Fibroblast of skin of left biceps (primary cell): ENCODE measurements around the gene CASQ1.

Experiments
- DNase-seq, 2 experiments: peaks; one replicate each; pipeline ENCODE4 v3.0.0-alpha.2; 2013; ENCODE audit warnings: low read depth in 2 of 2

The CASQ1 gene

DNA sequence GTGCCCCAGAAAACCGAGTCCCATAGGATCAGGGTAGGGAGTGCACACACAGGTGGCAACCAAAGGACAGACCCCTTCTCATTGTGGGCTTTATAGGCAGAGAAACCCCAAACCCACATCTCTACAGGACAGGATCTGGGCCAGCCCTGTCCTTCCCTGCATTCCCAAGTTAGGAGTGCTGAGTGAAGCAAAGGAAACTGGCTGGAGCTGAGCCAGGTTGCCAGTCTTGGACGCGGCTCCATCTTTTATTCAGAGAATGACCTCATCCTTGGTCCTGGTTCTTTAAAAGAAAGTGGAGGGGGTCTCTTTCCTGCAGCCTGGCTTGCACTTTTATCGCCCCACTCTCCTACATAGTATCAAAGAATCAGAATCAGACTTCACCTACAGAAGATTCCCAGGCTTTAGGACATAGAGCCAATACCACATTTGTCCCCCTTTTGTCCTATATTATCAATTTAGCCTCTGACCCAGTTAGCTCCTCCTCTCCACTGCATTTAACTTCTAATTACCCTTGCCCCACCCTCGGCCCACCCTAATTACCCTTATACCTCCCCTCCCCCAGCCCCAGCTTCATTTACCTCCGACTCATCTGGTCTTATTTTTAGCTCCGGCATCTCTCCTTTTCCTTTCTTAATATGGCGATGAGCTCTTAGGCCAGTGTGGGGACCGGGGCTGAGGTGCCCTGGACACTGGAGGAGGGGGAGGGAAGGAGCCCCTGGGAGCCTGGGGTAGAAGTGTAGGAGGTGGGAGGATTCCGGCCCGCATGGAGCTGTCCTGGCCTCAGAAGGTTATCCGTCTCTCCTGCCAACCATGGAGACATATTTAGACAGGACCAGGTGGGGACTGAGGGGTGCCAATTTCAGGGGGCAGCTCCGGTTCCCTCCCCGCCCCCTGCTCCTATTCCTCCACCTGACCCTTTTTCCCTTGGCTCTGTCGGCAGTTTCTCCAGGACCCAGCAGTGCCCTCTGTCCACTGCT is at the start of gene CASQ1:
Gene CASQ1 (plus strand): TSS at position 927 of the 977 bp plus-strand sequence. CDS start 177 bp downstream, outside the sequence.
- no peak for DNase-seq

GRCh38 chr1:160143695-160144094 is 46.7 kb upstream of the CASQ1 start:
- DNase-seq = no peak

DNA sequence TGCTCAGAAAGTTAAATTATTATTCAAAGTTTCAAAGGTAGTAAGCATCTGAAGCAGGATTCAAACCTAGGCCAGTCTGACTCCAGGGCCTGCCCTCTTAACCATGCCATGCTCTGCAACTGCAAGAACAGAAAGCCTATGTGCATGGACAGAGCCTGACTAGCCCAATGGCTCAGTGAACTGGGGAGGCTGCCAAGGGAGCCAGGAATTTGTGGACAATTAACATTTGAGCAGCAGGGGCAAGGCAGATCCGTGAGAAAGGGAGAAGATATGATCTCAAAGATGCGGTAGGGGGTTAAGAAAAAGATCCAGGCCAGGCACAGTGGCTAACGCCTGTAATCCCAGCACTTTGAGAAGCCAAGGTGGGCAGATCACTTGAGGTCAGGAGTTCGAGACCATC is 45.5 kb upstream of the CASQ1 start:
- DNase-seq = no peak

GRCh38 chr1:160146107-160146506 is 44.3 kb upstream of the CASQ1 start:
- DNase-seq = no peak

DNA sequence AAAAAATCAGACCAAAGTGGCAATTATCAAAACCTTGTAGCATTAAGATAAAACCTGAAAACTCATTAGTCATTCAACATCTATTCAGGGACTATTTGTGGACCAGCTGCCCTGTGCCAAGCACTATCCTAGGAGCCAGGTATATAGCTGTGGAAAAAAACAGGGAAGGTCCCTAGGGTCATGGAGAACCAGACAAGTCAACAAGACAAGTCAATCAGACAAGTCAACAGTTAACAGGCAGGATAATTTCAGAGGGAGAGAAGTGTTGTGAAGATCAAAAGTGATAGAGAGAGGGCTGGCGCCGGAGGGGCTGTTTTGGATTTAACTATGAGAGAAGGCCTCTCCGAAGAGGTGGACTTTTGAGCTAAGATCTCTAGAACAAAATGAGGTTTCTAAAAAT is 42.3 kb upstream of the CASQ1 start:
- no peak for DNase-seq

DNA sequence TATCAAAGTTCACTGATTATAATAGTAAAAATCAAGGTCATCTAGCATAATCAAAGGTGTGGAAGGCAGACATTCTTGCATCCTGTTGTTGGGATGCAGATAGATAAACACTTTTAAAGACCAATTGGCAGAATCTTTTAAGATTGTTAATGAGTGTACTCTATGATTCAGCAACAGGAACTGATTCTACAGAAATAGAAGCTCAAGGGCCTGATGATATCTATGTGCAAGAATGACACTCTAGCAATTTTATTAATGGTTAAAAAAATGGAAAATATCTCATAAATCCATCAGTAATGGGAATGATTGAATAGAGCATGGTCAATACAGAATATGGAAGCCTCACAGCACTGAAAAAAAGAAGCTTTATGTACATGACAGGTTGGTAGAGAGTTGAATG is 41.1 kb upstream of the CASQ1 start:
- DNase-seq = no peak

GRCh38 chr1:160149716-160150115 is 40.7 kb upstream of the CASQ1 start:
- peak; percentile 47 to 57 for DNase-seq

GRCh38 chr1:160151303-160151702 is 39.1 kb upstream of the CASQ1 start, which contains the start of gene ATP1A4:
ATP1A4 (plus strand) TSS chr1:160151603; CDS start chr1:160152041, 438 bp downstream.
- no peak for DNase-seq

- no peak for DNase-seq
Measured at GRCh38 chr1:160154790-160155189, 35.6 kb upstream of the CASQ1 start.

GRCh38 chr1:160156361-160156760 is 34.0 kb upstream of the CASQ1 start:
- DNase-seq = no peak

GRCh38 chr1:160157174-160157573 is 33.2 kb upstream of the CASQ1 start:
- DNase-seq = no peak

DNA sequence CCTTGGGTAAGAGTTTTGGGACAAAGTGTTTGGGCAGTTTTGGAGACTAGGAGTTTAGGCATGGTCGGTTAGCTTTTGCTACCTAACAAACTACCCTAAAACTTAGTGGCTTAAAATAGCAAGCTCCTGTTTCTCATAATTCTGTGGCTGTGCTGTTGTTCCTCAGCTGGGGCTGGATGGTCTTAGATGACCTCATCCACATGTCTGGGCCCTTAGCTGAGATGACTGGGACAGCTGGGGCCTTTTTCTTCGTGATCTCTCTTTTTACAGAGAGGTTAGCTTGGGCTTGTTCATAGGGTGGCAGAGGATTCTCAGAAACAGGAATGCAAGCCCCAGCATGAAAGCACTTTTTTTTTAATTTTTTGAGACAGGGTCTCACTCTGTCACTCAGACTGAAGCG is 32.3 kb upstream of the CASQ1 start:
- no peak for DNase-seq

- DNase-seq = no peak
Measured at GRCh38 chr1:160158534-160158933, 31.8 kb upstream of the CASQ1 start.

GRCh38 chr1:160159846-160160245 is 30.5 kb upstream of the CASQ1 start:
- DNase-seq = no peak

DNA sequence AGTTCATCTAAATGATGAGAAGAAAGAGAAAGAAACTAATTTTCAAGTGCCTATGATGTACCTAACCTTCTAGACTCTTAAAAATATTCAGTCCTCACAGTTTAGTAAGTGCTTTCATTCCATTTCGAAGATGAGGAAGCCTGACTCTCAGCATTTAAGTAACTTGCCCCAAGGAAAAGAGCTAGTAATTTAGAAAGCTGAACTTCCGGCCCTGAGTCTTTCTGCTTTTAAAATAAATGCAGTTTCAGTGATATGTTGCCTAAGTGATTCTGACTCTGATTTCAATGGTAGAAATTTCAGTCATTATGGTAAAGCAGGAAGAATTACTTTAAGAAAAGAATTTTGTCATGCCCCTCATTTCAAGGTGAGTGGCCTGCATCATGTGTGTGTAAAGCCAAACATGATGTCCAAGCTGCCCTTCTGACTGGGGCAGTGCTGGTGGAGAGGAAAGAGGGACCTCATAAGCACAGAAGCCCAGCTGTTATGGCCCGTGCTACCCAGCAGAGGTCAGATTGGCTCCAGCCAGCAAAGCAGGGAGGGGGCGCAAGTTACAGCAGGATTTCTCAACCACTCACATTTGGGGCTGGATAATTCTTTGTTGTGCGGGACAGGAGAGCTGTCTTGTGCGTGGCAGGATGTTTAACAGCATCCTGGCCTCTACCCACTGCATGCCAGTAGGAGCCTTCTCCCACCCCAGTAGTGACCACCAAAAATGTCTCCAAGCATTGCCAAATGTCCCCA is 28.2 kb upstream of the CASQ1 start:
- no peak for DNase-seq

DNA sequence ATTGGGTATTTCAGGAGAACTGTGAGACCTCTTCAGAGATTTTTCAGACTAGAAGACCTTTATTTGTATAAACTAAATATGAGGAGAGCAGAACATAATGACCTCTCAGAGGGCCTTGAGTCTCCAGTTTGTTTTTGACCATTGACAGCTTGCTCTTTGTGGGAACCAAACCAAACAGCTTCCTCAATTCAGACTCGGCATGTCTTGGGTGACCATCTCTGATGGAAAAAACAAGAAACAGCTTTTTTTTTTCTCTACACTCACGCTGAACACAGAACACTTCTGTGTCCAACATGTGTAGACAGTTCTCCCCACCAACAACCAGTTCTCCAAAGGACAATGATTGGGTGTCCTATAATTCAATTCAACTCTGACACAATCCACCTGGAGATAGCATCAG is 27.4 kb upstream of the CASQ1 start:
- no peak for DNase-seq

DNA sequence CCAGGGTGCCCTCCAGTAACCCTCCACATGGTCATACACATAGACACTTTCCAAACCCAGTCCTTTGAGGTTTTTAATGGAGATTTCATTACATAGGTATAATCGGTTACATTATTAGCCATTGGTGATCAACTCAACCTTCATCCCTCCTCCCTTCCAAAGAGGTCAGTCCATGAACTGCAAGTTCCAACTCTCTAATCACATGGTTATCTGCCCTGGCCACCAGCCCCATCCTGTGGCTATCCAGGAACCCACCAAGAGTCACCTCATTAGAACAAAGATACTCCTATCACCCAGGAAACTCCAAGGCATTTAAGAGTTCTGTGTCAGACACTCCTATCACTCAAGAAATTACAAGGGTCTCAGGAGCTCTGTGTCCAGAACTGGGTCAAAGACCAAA is 26.8 kb upstream of the CASQ1 start:
- DNase-seq = no peak

- no peak for DNase-seq
Measured at GRCh38 chr1:160164121-160164520, 26.3 kb upstream of the CASQ1 start.

DNA sequence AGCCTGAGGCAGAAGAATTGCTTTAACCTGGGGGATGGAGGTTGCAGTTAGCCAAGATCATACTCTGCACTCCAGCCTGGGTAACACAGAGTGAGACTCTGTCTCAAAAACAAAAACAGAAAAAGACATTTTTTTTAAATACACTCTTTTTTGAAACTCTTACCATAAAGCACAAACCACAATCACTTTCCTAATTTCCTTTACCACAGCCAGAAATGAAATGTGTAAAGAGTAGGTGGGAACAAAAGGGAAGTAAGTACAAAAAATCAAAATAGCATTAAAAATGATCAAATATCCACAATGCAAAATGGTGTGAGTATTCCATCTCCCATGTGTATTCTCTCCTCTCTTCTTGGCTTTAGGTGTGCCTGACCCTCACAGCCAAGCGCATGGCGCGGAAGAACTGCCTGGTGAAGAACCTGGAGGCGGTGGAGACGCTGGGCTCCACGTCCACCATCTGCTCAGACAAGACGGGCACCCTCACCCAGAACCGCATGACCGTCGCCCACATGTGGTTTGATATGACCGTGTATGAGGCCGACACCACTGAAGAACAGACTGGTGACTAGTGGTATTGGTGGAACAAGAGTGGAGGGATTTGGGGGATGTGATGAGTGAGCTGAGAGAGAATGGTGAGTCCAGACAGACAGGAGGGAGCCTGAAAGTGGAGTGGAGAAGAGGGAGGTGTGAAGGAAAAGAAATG is 24.1 kb upstream of the CASQ1 start:
- DNase-seq = no peak

DNA sequence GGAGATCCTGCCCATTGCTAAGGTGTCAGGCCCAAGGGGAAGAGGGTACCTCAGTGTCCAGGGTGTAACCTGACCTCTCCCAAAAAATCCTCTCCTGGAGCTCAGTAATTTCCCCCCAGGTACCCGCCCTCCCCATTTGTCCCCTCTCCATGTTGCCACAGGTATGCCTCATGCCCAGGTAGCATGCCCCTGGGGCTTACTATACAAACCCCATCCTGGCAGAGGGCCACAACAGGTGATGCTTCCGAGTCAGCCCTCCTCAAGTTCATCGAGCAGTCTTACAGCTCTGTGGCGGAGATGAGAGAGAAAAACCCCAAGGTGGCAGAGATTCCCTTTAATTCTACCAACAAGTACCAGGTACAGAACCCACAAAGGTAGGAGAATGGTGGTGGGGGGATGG is 23.3 kb upstream of the CASQ1 start:
- DNase-seq = no peak

DNA sequence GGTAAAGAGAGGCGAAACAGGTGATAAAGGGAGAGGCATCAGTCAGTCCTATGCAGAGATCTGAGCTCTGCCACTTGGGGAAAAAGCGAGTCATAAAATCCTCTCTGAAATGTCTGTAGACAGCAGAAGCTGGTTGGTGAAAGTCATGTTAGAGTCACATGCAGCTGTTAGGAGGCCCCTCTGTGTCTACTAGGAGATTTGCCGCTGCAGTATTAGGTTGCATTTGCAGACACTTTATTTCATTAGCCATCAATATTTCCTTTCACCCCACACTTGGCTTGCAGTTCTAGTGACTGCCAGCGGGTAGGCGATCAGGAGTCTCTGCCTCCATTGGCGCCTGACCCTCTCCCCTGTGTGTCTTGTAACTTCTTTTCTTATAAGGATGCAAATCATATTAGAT is 22.8 kb upstream of the CASQ1 start:
- DNase-seq = no peak

GRCh38 chr1:160168016-160168415 is 22.4 kb upstream of the CASQ1 start:
- no peak for DNase-seq
